COLO668 (cell line): ENCODE results near the gene ENPEP.
"Not testable (repeated sequence)": the region's sequence is repeated elsewhere in the genome, so short reads cannot be mapped to it uniquely, and the experiment has no call there.

ENCODE experiments used
- DNase-seq: peaks from one replicate; lab custom pipeline; 2025; ENCODE audit not compliant: unreplicated experiment; lab: John Stamatoyannopoulos, UW

The ENPEP gene

DNA sequence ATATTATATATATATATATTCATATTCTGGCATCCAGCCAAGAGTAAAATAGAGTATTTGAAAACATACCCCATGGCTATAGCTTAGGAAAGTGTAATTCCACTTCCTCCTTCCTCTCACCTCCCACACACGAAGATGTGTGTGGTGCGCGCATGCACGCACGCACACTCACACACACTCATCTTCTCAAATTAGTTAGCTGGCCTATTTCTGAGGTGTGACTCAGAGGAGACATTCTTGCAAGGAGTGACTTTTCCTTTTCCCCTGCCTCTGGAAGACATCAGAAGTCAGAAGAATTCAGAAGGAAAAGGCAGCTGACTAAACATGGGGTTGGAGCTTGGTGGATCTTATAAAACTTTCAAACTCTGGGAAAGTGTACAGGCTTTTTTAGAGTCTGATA is 8.8 kb downstream of the ENPEP start:
- no peak for DNase-seq

DNA sequence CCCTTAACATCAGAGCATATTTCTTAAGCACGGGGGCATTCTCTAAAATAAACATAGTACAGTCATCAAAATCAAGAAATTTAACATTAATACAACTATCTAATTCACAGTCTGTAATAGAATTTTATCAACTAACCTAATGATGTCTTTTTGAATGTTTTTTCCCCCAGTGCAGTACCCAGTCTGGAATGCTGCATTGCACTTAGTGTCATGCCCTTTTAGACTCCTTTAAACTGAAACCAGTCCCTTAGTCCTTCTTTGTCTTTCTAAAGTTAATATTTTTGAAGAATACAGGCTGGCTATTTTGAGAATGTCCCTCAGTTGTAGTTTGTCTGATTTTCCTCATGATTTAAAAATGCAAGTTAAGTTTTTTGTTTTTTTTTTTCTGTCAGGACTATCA is 9.5 kb downstream of the ENPEP start:
- no peak for DNase-seq

DNA sequence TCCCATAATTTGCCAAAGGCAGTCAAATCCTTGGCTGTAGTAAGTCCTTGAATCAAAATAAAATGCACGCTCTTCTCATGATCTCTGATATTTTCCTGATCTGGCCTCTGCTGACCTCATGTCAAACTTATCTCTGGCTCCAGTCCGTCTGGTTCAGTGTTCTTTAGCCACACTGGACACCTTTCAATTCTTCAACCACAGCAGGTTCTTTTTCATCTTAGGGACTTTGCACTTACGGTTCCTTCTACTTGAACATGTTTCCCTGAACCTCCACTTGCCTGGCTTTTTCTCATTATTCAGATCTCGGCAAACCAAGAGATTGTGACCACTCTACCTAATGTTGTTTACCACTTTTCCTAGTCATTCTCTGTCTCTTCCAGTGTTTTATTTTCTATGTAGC is 10.3 kb downstream of the ENPEP start:
- no peak for DNase-seq

DNA sequence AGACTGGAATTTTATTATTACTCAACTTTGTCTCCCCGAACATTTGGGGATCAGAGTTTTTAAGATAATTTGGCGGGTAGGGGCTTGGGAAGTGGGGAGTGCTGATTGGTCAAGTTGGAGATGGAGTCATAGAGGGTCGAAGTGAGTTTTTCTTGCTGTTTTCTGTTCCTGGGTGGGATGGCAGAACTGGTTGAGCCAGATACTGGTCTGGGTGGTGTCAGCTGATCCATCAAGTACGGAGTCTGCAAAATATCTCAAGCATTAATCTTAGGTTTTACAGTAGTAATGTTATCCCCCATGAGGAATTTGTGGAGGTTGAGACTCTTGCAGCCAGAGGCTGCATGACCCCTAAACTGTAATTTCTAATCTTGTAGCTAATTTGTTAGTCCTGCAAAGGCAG is 10.9 kb downstream of the ENPEP start:
- not testable (repeated sequence) for DNase-seq

DNA sequence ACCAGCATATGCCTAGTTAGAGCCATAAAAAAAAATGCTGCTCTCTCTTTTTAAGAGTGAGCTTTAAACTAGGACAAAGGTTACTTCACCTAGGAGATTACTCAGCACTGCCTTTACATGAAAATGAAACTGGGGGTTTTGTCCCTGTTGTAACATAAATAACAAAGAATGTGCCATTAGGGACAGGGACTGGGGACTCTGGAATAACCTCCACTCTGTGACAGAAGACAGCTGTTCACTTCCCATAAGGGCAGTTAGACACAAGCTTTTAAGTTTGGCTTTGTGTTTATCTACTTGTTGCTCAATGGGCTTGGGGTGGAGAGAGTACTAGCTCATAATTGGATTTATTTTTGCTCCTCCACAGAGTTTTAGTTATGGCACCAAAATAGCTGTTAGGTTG is 11.9 kb downstream of the ENPEP start:
- no peak for DNase-seq

DNA sequence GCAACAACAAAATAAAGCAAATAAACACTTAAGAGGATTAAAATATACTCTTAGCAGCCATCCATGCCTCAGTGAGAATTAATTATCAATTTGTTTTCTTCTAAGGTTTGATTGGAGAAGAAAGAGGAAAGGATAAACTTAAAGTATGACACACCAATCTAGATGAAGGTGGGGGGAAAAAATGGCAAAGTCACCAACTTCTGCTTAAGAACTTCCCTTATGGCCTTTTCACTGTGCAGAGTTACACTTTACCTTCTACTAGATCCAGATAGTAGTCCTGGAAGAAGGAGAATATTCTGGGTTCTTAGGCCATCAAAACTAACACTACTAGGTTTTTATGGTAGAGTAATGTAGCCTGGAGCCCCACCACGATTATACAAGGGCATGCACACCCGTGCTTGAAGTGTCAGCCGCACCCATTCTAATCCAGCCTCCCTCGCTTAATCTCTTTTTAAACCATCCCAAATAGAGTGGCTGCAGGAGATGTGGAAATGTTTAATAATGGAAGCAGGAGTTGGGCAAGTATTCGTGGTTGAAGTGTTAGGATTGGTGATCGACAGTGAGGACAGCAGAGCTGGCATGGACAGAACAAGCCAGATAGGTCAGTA is 14.1 kb downstream of the ENPEP start:
- no peak for DNase-seq

DNA sequence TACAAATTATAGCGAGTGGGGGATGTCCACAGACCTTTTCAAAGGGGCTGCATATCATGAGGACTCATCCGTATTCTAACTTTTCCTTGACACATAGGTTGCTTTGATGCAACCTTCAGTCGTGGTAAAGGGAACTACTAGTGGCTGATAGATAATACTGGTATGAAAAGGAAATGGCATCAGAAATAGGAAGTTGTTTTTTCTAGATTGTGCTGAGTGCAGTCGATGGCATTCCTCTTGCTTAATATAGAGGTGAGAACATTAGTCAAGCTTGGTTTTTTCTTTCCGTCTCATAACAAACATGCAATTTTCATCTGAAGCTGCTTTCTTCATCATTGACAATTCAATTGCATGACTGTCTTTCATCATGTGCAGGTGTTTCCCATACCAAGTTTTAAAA is 16.6 kb downstream of the ENPEP start:
- no peak for DNase-seq

DNA sequence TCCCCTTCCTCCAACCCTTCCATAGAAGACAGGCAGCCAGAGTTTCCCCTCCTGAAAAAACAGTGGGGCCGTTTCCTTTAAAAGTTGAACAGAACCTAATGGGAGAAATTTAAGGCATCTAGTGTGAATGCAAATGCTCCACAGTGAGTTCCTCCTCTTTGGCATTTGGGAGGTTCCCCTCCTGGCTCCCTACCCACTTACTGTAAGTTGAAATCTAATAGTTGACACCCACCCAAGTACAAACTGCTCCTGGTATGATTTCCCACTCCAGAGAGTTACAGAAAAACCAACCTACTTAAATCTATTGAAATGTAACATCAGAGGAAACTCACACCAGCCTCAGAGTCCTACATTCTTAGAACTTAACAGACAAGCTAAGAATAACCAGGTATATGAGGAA is 17.6 kb downstream of the ENPEP start:
- DNase-seq: no peak

DNA sequence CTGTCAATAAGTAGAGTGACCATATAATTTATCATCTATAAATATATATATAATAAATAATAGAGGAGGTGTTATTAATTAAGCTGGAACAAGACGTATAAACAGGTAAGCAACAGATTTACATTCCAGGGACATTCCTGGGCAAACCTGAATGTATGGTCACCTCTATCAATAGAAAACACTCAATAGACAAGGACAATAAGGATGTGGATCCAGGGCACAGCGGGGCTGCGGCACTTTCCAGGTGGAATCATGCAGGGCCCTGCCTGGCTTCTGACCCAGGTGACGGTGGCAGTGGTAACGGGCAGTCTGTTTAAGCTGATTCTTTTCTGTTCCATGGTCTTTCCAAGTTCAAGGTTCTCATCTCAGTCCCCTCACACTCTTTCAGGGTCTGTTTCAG is 22.5 kb downstream of the ENPEP start:
- no peak for DNase-seq

DNA sequence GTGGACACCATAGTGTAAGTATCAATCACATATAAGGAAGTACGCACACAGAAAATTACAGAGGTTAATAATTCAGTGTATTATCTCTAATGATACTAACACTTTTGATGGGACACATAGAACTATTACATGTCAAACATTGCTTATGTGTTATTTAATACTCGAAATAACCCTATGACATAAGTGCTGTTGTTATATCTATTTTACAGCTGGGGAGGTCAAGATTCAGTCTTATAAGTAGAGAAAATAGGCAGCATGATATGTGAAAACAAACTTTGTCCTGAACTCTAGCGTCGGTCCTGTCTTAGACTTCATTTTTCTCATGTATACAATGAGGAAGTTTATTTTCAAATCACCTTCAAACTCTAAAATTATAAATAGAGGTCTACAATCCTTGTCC is 23.2 kb downstream of the ENPEP start:
- no peak for DNase-seq

DNA sequence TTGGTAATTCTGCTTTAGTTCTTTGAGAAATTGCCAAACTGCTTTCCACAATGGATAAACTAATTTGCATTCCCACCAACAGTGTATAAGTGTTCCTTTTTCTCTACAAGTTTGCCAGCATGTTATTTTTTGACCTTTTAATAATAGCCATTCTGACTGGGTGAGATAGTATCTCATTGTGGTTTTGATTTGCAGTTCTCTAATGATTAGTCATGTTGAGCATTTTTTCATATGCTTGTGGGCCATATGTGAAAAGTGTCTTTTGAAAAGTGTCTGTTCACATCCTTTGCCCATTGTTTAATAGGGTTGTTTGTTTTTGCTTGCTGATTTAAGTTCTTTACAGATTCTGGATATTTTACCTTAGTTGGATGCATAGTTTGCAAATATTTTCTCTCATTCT is 25.9 kb downstream of the ENPEP start:
- no peak for DNase-seq

DNA sequence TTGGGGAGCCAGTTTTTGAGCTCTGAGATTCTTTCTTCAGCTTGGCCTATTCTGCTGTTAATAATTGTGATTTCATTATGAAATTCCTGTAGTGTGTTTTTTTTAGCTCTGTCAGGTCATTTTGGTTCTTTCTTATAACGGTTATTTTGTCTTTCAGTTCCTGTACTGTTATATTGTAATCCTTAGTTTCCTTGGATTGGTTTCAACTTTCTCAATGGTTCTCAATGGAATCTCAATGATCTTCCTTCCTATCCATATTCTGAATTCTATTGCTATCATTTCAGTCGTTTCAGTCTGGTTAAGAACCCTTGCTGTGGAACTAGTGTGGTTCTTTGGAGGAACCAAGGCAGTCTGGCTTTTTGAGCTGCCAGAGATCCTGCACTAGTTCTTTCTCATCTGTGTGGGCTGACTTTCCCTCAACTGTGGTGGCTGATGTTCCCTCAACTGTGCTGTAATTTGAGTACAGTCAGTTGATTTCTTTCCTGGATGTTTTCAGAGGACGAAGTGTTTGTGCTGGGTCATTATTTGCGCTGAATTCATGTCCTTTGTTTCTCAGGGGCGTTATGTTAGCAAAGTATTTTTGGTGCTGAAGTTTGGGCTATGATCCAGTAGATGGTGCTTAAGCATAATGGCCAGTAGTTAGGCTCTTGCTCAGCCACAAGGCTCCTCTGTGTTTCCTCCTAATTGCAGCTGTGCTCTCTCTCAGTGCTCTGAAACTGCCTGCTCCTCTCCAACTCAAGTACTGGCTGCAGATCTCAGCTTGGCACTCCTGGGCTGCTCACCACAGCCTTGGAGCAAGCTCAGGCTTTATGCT is 27.5 kb downstream of the ENPEP start:
- no peak for DNase-seq

DNA sequence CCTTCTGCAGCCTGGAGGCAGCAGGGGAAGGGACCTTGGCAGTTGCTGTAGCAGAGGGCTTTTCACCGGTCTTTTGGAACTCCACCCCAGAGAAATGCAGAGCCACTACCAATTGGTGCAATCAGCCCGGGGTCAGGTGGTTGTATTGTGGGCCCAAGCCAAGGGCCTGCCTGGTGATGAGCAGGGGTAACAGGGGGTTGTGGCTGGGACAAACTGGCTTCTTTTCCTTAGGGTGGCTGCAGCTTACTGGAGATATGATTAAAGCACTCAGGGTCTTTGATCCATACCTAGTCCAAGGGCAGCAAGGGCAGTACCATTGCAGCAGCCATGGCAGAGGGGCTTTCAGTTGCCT is 28.1 kb downstream of the ENPEP start:
- DNase-seq: no peak

DNA sequence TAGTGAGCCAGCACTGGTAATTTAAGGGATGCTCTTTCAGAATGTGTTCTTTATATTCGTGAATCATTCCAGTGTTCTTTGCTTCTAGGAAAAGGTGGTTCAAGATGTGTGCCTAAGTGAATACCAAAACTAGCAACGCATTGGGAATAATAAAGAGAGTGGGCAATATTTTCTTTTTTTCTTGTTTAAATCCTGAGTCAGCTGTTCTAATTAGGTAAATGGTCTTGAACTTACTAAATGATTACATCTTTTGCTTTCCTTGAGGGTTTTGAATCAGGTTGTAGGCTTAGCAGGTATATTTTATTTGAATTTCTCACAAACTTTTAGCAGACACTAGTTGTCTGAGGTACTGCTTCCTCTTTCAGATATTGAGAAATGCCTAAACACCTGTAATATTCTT is 29.5 kb downstream of the ENPEP start:
- DNase-seq: no peak

DNA sequence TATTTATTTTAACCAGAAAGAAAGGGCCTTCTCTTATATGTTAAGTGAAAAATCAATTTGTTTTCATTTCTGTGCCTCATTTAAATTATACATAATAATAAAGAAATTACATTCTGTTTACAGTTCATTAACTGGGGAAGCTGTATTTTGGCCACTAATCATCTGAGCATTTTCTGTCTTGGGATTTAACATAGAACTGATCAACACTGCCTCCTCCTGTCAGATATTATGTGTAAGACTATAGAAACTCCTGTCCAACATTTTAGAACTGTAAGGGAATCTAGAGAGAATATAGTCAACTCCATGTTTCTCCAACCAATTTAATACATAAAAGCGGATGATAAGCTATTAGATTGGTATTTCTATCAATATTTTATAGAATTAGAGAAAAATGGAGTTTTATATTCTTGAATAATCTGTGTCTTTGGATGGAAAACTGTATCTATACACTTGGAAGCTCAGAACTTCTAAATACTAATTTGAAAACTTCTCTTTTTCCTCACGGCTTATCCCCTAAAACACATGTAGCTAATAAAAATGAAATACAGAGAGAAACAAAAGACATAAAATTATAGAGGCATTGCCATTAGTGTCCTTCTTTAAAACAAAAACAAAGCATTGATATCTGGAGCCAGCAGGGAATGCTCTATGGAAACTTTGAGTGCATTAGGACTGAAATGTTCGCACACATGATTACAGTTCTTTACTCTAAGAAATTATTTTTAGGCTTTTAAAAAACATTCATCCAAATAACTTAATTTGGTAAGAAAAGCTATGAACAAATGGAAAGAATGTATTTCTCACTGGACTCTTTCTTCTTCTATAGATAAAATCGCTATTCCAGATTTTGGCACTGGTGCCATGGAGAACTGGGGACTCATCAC is 33.1 kb downstream of the ENPEP start:
- no peak for DNase-seq

DNA sequence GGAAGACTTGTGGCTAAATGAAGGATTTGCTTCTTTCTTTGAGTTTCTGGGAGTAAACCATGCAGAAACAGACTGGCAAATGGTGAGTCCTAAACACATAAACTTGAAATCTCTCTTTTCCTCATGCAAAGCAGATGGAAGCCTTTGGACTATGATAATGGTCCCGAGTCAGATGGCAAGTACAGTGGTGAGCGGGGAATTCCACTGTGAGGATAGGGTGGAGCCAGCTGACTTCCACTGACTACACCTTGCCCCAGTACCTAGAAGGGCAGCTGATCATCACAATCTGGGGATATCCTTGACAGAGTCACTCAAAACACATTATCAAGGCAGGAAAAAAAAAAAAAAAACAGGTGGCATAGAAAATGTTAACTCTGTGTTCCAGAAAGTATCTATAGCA is 34.3 kb downstream of the ENPEP start:
- DNase-seq: no peak

DNA sequence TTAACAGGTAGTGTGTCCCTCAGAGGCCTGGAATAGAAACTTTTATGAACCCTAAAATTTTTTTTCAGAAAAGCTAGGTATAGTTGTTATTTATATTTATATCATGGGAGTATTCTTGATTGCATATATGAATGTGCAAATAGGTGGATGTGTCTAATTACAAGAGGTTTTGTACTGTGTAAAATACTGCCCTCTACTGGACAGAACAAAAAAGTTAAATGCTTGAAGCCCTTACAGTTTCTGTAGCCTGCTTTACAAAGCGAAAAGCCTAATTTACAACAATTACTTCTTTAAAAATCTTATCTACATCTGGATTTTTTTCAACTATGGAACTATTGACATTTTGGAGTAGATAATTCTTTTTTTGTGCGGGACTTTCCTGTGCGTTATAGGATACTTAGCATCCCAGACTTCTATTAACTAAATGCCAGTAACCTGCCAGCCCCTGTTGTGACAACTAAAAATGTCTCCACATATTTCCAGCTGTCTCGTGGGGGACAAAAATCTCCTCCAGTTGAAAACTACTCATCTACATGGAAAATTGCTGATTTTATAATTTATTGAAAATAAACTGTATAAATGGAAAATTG is 35.1 kb downstream of the ENPEP start:
- no peak for DNase-seq

DNA sequence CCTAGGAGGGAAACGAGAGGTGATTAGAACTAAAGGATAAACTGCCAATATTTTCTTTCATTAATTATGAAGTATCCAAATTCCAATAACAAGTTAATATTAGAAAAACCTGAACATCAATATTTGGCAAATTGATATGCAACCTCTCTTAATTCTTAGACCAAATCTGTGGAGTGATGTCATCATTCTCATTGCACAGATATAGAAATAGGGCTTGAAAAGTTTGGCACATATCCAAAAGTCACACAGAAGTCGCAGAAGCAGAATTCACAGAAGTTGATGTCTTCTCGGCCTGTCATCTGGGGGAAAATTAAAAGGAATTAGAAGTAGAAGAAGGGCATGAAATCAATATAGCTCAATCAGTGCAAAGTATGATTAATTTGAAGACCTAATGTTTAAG is 36.9 kb downstream of the ENPEP start:
- DNase-seq: no peak

DNA sequence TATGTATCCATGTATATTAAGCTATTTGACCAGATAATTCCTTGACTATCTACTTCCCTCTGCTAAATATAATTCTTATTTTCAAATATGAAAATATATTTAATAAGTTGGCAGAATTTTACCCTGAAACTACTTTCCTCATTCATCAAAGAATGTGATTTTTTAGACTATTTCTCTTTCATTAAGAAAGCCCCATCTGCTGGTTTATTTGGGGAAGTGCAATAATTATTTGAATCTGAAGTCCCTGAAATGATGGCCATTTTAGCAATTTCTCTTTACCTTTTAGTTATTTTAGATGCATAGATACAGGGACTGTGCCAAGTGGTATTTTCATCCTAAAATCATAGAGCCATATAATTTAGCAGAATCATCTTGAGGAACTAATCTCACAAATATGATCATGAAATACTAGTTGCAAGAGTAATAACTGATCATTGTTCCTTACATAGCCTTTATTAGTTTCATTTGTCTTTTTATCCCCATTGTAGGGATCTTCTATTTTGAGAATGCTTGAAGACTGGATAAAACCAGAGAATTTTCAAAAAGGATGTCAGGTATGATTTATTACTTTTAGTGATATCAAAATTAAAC is 39.0 kb downstream of the ENPEP start:
- DNase-seq: no peak

DNA sequence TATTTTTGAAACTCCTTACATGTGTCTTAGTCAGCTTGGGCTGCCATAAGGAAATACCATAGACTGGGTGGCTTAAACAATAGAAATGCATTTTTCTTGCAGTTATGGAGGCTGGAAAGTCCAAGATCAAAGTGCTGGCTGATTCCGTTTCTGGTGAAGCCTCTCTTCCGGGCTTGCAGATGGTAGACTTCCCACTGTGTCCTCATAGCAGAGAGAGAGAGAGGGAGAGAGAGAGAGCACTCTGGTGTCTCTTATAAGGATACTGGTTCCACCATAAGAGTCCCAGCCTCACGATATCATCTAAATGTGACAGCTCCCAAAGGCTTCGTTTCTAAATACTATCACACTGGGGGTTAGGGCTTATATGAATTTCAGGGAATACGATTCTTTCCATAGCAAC is 39.7 kb downstream of the ENPEP start:
- no peak for DNase-seq
